ENCODE data around the gene SPATA33. TPM values are rescaled to one million over a fixed set of nuclear protein-coding genes. Genes with fewer than 3 reads are reported as not detected.
"Not testable (repeated sequence)": the region's sequence is repeated elsewhere in the genome, so short reads cannot be mapped to it uniquely, and the experiment has no call there.

Gene SPATA33
- total RNA-seq, 1 donor from 2014 or later, result 1.9 TPM

DNA sequence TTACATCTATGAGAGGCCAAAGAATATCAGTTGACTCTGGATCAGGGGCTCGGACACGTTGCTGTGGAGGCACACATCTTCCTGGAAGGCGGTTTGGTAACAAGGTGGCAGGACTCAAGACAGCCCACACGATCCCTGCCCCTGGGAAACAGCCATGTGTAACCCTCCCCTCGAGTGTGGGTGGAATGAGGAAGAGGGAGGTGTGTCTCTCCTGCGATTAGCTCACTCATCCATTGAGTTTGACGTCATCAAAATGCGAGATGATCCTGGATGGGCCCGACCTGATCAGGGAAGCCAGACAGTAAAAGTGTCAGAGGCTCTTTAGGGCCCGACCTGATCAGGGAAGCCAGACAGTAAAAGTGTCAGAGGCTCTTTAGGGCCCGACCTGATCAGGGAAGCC, 6.6 kb downstream of the SPATA33 start:
- not testable (repeated sequence) for DNase-seq (ENCODE audit: low spot score)

GRCh38 chr16:89667000-89667399, 9.4 kb downstream of the SPATA33 start:
- not testable (repeated sequence) for DNase-seq (ENCODE audit: low spot score)

GRCh38 chr16:89667633-89668032, 10.0 kb downstream of the SPATA33 start:
- no peak for DNase-seq (ENCODE audit: low spot score)

DNA sequence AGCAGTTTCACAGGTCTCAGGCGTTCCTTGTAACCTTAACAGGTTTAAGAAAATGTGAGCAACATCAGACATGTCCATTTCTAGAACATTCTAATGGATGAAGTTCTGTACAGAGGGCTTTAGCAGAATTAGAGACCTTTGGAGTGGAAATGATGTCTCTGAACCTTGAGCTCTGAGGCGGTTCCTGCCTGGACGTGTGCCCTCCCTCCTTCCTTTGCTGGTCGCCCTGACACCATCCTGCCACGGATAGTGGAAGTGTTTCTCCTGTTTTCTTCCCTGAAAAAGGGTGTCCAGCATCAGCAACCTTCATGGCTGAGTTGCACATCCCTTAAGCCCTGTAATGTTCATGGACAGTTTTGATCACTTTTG, 11.1 kb downstream of the SPATA33 start:
- DNase-seq (ENCODE audit: low spot score), result no peak

DNA sequence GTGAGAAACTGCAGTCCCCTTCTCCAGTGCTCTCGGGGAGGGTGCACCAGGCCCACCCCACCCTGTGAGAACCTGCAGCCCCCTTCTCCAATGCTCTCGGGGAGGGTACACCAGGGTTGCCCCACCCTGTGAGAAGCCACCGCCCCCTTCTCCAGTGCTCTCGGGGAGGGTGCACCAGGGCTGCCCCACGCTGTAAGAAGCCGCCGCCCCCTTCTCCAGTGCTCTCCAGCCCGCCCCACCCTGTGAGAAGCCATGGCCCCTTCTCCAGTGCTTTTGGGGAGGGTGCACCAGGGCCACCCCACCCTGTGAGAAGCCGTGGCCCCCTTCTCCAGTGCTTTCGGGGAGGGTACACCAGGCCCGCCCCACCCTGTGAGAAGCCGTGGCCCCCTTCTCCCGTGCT, 12.1 kb downstream of the SPATA33 start:
- no peak for DNase-seq (ENCODE audit: low spot score)

GRCh38 chr16:89670496-89671431, 13.1 kb downstream of the SPATA33 start:
- DNase-seq (ENCODE audit: low spot score), result no peak

DNA sequence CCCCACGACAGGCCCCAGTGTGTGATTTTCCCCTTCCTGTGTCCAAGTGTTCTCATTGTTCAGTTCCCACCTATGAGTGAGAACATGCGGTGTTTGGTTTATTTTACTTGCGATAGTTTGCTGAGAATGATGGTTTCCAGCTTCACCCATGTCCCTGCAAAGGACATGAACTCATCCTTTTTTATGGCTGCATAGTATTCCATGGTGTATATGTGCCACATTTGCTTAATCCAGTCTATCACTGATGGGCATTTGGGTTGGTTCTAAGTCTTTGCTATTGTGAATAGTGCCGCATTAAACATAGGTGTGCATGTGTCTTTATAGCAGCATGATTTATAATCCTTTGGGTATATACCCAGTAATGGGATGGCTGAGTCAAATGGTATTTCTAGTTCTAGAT, 13.9 kb downstream of the SPATA33 start:
- DNase-seq (ENCODE audit: low spot score), result not testable (repeated sequence)

GRCh38 chr16:89672177-89672941, 14.7 kb downstream of the SPATA33 start:
- DNase-seq (ENCODE audit: low spot score), result no peak

- no peak for DNase-seq (ENCODE audit: low spot score)
Measured at GRCh38 chr16:89678258-89678657, 20.6 kb downstream of the SPATA33 start.

GRCh38 chr16:89685916-89686315, 28.3 kb downstream of the SPATA33 start:
- no peak for DNase-seq (ENCODE audit: low spot score)

DNA sequence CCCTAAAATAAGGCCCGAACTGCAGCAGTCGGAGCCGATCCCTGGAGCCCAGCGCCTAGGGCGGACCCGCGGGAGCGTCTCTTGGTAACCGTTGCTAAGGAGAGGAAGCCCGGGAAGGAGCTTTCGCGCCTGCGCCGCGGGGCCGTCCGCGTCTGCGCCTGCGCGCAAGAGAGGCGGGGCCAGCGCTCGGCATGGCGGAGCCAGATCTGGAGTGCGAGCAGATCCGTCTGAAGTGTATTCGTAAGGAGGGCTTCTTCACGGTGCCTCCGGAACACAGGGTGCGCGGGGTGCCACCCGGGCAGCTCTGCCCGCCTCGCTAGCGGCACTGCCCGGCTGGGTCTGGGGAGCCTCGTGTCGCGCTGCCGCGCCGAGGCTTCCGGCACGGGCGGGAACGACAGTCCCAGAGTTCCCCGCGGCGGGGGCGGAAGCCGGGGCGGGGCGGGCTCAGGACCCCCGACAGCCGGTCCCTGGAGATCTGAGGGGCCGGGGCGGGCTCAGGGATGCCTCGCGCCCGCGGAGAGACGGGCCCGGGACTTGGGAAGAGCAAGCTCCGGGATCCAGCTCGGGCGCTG, 29.0 kb downstream of the SPATA33 start, which contains the start of gene CDK10:
Gene CDK10, plus strand, starts transcription at position 170 of the 572 bp plus-strand sequence. Its CDS starts 22 bp downstream, at position 192.
- peak; percentile 93 for DNase-seq (ENCODE audit: low spot score)

DNA sequence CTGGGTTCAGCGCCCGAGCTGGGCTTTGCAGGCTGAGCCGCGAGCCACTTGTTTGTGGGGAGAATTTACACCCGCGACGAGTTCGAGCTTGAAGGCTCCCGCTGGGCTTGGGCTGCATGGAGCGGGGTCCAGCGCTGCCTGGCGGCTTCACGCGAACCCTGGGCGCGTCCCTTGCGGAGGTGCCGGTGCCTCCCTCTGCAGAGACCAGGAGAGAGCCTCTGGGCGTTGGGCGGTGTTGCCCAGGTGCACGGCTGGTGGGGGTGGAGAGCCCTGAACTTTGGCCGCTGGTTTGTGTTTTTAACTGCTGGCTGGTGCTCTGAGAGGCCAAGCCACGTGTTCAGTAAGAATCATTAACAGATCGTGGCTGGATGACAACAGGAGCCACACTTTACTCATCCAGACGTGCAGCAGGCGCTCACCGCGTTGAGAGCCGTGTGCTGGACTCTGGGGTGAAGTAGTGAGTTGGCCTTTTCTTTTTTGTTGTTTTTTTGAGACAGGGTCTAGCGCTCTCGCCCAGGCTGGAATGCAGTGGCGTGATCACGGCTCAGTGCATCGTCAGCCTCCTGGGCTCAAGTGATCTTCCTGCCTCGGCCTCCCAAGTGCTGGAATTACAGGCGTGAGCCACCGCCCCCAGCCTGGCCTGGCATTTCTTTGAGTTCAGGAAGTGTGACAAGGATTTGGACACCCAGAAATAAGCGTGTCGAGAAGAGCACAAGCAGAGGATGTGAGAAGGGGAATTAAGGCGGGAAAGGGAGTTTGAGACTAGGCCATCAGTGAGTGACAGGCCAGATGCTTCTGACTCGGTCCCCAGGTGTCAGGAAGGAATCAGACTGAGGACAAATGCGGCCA, 29.7 kb downstream of the SPATA33 start:
- peak; percentile 21 for DNase-seq (ENCODE audit: low spot score)

GRCh38 chr16:89688395-89688794, 30.8 kb downstream of the SPATA33 start:
- DNase-seq (ENCODE audit: low spot score), result no peak

DNA sequence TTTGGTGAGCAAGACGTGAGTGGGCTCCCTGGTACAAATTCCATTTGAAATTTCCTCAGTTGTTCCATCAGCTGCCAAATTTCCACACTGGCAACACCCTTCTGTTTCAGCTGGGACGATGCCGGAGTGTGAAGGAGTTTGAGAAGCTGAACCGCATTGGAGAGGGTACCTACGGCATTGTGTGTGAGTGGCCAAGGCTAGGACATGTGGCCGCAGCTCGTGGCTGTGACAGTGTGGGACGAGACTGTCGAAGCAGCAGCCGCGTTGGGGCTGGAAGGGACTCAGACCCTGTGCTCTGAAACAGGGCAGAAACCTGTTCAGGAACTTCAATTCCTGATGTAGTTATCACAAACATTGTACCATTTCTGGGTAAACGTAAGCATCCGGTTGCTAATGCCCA, 31.5 kb downstream of the SPATA33 start:
- no peak for DNase-seq (ENCODE audit: low spot score)

DNA sequence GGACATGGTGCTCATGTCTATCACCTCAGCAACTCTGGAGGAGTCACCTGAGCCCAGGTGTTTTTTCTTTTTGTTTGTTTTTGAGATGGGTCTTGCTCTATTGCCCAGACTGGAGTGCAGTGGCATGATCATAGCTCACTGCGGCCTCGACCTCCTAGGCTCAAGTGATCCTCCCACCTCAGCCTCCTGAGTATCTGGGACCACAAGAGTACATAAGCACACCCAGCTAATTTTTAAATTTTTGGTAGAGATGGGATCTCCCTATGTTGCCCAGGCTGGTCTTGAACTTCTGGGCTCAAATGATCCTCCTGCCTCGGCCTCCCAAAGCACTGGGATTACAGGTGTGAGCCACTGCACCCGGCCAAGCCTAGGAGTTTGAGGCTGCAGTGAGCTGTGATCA, 32.0 kb downstream of the SPATA33 start:
- not testable (repeated sequence) for DNase-seq (ENCODE audit: low spot score)

- no peak for DNase-seq (ENCODE audit: low spot score)
Measured at GRCh38 chr16:89690392-89690901, 32.8 kb downstream of the SPATA33 start.

DNA sequence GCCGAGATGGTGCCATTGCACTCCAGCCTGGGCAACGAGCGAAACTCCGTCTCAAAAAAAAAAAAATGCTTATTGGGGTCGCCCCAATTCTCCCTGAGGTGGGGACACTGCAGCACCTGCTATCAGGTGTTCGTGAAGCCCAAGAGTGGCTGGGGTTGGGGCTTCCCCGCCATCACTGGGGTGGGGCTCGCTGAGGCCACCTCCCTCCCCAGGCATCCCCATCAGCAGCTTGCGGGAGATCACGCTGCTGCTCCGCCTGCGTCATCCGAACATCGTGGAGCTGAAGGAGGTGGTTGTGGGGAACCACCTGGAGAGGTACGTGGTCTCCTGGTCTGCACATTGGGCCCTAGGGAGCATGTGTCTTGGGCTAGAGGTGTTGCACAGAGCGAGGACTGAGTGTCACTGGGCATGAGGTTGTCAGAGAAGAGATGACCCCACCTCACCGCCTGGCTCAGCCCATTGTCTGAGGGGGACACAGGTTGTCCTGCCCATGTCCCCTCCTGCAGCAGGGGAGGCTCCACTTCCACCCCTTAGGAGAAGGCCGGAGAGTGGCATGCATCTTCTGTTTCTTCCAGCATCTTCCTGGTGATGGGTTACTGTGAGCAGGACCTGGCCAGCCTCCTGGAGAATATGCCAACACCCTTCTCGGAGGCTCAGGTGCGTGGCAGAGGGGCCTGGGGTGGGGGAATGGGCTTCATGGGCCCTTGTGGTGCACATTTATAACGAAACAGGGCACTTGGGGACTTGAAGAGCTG, 33.8 kb downstream of the SPATA33 start:
- DNase-seq (ENCODE audit: low spot score), result no peak

DNA sequence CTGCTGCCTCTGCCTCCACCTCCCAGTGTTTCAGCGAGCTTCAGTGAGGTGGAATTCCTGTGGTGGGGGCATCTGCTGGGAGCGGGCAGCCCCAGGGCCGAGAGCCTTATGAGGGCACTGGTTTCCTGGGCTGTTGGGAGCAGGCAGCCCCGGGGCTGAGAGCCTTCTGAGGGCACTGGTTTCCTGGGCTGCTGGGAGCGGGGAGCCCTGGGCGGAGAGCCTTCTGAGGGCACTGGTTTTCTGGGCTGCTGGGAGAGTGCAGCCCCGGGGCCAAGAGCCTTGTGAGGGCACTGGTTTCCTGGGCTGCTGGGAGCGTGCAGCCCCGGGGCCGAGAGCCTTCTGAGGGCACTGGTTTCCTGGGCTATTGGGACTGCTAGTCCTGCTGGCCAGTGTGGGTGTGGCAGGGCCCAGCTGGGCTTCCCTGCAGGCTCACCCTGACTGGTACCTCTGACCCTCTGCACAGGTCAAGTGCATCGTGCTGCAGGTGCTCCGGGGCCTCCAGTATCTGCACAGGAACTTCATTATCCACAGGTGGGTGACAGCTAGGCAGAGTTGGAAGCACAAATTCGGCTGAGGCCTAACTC, 34.4 kb downstream of the SPATA33 start:
- DNase-seq (ENCODE audit: low spot score), result no peak

DNA sequence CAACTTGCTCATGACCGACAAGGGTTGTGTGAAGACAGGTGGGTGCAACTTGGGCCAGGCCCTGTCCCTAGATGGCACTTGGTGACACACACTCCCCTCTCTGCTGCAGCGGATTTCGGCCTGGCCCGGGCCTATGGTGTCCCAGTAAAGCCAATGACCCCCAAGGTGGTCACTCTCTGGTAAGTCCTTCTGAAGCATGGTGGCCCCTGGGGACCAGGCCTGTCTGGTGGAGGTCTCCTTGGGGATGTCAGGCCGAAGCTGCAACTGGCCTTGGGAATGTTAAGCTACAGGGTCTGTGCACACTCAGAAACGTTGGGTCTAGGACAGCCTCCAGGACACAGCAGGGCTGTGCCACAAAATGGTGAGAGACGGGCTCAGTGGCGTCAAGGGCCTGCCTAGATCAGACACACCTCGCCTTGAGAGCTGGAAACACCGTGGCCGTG, 35.7 kb downstream of the SPATA33 start:
- DNase-seq (ENCODE audit: low spot score), result no peak

Data from umbilical cord (tissue), 2 donors.